NCI-H526 (cell line): ENCODE data around the gene SEPTIN2.

Source experiments
- DNase-seq, 2 experiments: peaks; one replicate each; lab custom pipeline; 2025; lab: John Stamatoyannopoulos, UW

Gene SEPTIN2

GRCh38 chr2:241350878-241351639 is 35.3 kb downstream of the SEPTIN2 start:
- peak in 1 of 2 experiments; percentile 31 for DNase-seq

- DNase-seq, result no peak
These were observed 35.9 kb downstream of the SEPTIN2 start for GRCh38 chr2:241351640-241352031.

- DNase-seq, result no peak
These were observed 36.5 kb downstream of the SEPTIN2 start for GRCh38 chr2:241352227-241352626.

GRCh38 chr2:241354668-241355658 is 39.2 kb downstream of the SEPTIN2 start:
- peak; percentile 69 to 95 for DNase-seq

GRCh38 chr2:241355983-241356870 is 40.5 kb downstream of the SEPTIN2 start, which contains the start of gene FARP2:
FARP2 (plus strand) TSS chr2:241356285; CDS start chr2:241373108, 16,823 bp downstream.
- DNase-seq, result peak; percentile 97 to 100

GRCh38 chr2:241356871-241357260 is 41.1 kb downstream of the SEPTIN2 start:
- peak in 1 of 2 experiments; percentile 34 for DNase-seq

GRCh38 chr2:241357531-241357930 is 41.8 kb downstream of the SEPTIN2 start:
- DNase-seq, result no peak

- DNase-seq, result no peak
These were observed 42.7 kb downstream of the SEPTIN2 start for GRCh38 chr2:241358470-241358869.

GRCh38 chr2:241359481-241360045 is 43.8 kb downstream of the SEPTIN2 start:
- no peak for DNase-seq

- no peak for DNase-seq
These were observed 47.7 kb downstream of the SEPTIN2 start for GRCh38 chr2:241363426-241363825.

- no peak for DNase-seq
These were observed 49.1 kb downstream of the SEPTIN2 start for GRCh38 chr2:241364781-241365180.

- DNase-seq, result no peak
These were observed 51.0 kb downstream of the SEPTIN2 start for GRCh38 chr2:241366678-241367077.

- no peak for DNase-seq
These were observed 52.9 kb downstream of the SEPTIN2 start for GRCh38 chr2:241368643-241369042.

GRCh38 chr2:241372361-241372992 is 56.8 kb downstream of the SEPTIN2 start:
- no peak for DNase-seq

GRCh38 chr2:241373446-241373845 is 57.7 kb downstream of the SEPTIN2 start:
- peak; percentile 59 to 83 for DNase-seq

- peak in 1 of 2 experiments; percentile 26 for DNase-seq
These were observed 58.2 kb downstream of the SEPTIN2 start for GRCh38 chr2:241373906-241374305.

GRCh38 chr2:241375300-241375699 is 59.6 kb downstream of the SEPTIN2 start:
- no peak for DNase-seq

- DNase-seq, result no peak
These were observed 61.1 kb downstream of the SEPTIN2 start for GRCh38 chr2:241376808-241377207.

GRCh38 chr2:241378816-241379215 is 63.1 kb downstream of the SEPTIN2 start:
- DNase-seq, result no peak
